Upper lobe of left lung (tissue), 4 donors: Measurements from ENCODE around the gene GRID1.

Experiments
- CTCF ChIP-seq, 6 experiments: fragments of 450-650 bp in 4 of 6; fragments of 200-600 bp in 2 of 6; sonication (generic) in 2 of 6; IDR thresholded peaks; one replicate each; pipeline ENCODE4 v1.5.1; 2016 to 2019; ENCODE audit warnings: antibody characterized with exemption in 6 of 6
- EP300 ChIP-seq, 4 donors: sonication (generic); formaldehyde crosslinking; IDR thresholded peaks; one replicate each; pipeline ENCODE4 v1.5.1; 2017; ENCODE audit warnings: antibody characterized with exemption in 4 of 4, control low read depth in 2 of 4
- POLR2A ChIP-seq, 4 donors: fragments of 450-650 bp; IDR thresholded peaks; one replicate each; pipeline ENCODE4 v1.5.1; 2016 to 2017; ENCODE audit warnings: antibody characterized with exemption in 4 of 4, mild to moderate bottlenecking in 2 of 4
- POLR2AphosphoS5 ChIP-seq, 2 donors: sonication (generic); formaldehyde crosslinking; IDR thresholded peaks; one replicate each; pipeline ENCODE4 v1.5.1; 2017; ENCODE audit warnings: antibody characterized with exemption in 2 of 2

GRCh38 chr10:86188326-86188725 lies 178.3 kb downstream of the GRID1 start:
- TF ChIP-seq POLR2A (IDR thresholded peaks at IDR 0.05) (no peak), EP300 (IDR thresholded peaks at IDR 0.05) (no peak), CTCF (IDR thresholded peaks at IDR 0.05) (no peak), POLR2AphosphoS5 (IDR thresholded peaks at IDR 0.05) (no peak)
